Fibroblast of villous mesenchyme (primary cell): ENCODE measurements around the gene JCAD. TPM values are rescaled to one million over a fixed set of nuclear protein-coding genes. Genes with fewer than 3 reads are reported as not detected.

ENCODE experiments used
- DNase-seq: peaks from one replicate; pipeline ENCODE4 v3.0.0-alpha.2; 2010; ENCODE audit warnings: low read depth
- H3K4me3 ChIP-seq: 2 replicates; pipeline ENCODE4 v1.5.1; 2011; ENCODE audit warnings: low read depth, mild to moderate bottlenecking, low read length
- CTCF ChIP-seq: IDR thresholded peaks from 2 replicates; pipeline ENCODE4 v1.5.1; 2012; ENCODE audit warnings: low read depth, mild to moderate bottlenecking, low read length; ENCODE audit not compliant: insufficient read depth
- total RNA-seq: library from RNA; depleted of rRNA; stranded (reverse); fragments of >200 nt; gene quantifications from 2 replicates; pipeline ENCODE4 v1.2.3, GENCODE V29; 2012

The JCAD gene
- total RNA-seq, 1 donor: 7.8 TPM

GRCh38 chr10:30032125-30032524, 27.3 kb downstream of the JCAD start:
- no peak for DNase-seq
- H3K4me3 ChIP-seq: no peak overlapping the region
- no peak for TF ChIP-seq CTCF

GRCh38 chr10:30029872-30030256, 29.5 kb downstream of the JCAD start:
- DNase-seq: no peak
- no peak for TF ChIP-seq CTCF
- H3K4me3 ChIP-seq: no peak overlapping the region

DNA sequence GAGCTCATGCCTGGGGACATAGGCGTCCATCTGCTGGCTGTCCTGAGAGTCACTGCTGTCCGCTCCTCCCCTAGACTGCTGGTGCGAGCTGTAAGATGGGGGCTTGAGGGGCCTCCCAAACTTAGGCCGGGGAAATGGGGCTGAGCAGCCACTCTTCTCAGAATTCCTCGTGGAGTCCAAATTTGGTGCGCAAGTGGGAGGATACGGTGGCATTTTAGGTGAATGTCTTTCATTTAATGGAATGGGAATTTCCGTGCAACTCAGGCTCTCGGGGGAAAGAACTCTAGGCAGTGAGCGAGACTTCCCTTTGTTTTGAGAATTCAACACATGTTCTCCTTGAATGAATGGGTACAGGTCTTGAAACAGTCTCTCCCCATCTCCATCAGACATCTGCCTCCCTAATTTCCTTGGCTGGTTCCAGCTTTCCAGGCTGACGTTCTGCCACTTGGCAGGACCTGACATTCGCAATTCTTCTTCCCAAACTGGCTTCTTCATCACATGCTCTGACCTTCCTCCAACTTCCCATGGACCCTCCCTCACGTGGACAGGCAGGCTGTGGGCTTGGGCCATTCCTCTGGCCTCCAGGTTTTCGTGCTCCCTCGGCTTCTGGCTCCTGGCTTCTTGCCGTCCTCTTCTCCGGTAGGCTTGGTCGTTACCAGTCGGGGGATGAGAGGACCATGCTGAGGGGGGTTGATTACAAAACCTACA, 30.1 kb downstream of the JCAD start:
- no peak for DNase-seq
- no peak overlapping the region for H3K4me3 ChIP-seq
- no peak for TF ChIP-seq CTCF

DNA sequence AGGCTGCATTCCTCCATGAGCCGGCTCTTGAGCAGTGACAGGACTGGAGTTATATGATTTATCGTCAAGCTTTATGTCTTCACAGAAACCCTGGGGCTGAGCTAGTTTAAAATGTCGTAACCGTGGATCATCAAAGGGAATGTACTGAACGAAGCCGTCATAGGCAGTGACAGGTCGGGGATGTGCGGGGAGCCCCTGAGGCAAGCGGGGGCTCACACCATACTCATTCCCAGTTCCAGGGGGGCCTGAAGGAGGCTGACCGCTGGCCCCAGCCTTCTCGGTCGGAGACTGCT, 30.7 kb downstream of the JCAD start:
- no peak for TF ChIP-seq CTCF
- peak; percentile 46 for DNase-seq
- no peak overlapping the region for H3K4me3 ChIP-seq

GRCh38 chr10:30028006-30028737, 31.2 kb downstream of the JCAD start:
- no peak overlapping the region for H3K4me3 ChIP-seq
- no peak for DNase-seq
- TF ChIP-seq CTCF: no peak

GRCh38 chr10:30027057-30028005, 32.1 kb downstream of the JCAD start:
- DNase-seq: no peak
- no peak for TF ChIP-seq CTCF

More at GRCh38 chr10:30027057-30028005, 32.1 kb downstream of the JCAD start:
- H3K4me3 ChIP-seq: no peak overlapping the region
